GM23338 (cell line): ENCODE measurements around the gene EPHA5. TPM values are rescaled to one million over a fixed set of nuclear protein-coding genes. Genes with fewer than 3 reads are reported as not detected.

Experiments
- ATAC-seq: fragments of 200-7000 bp; cut with Tn5 transposase; 3 replicates; pipeline ENCODE4 v1.9.1; 2020
- DNase-seq: peaks from one replicate; pipeline ENCODE4 v3.0.0-alpha.2; 2015; ENCODE audit warnings: low spot score
- H2AFZ ChIP-seq: fragments of 200-600 bp; sonication (generic); 2 replicates; pipeline ENCODE4 v1.8.0; 2016; ENCODE audit warnings: antibody characterized with exemption, mild to moderate bottlenecking, moderate library complexity
- H3F3A ChIP-seq: fragments of 200-600 bp; sonication (generic); replicated peaks from 2 replicates; pipeline ENCODE4 v1.8.0; 2017; ENCODE audit warnings: antibody characterized with exemption, mixed run types, low read depth
- H3K27ac ChIP-seq: fragments of 200-600 bp; sonication (generic); 2 replicates; pipeline ENCODE4 v1.6.1; 2016; ENCODE audit warnings: low read depth
- H3K27me3 ChIP-seq: fragments of 200-600 bp; sonication (generic); 2 replicates; pipeline ENCODE4 v1.8.0; 2016; ENCODE audit warnings: mild to moderate bottlenecking, mixed run types, moderate library complexity; ENCODE audit not compliant: insufficient read depth
- H3K36me3 ChIP-seq: fragments of 200-600 bp; sonication (generic); 2 replicates; pipeline ENCODE4 v1.8.0; 2016; ENCODE audit warnings: mild to moderate bottlenecking; ENCODE audit not compliant: insufficient read depth
- H3K4me1 ChIP-seq: fragments of 200-600 bp; sonication (generic); 2 replicates; pipeline ENCODE4 v1.8.0; 2016; ENCODE audit warnings: mild to moderate bottlenecking, moderate library complexity; ENCODE audit not compliant: insufficient read depth
- H3K4me2 ChIP-seq: fragments of 200-600 bp; sonication (generic); 2 replicates; pipeline ENCODE4 v1.7.1; 2017; ENCODE audit warnings: mixed run types
- H3K4me3 ChIP-seq: fragments of 200-600 bp; sonication (generic); 2 replicates; pipeline ENCODE4 v1.6.1; 2016; ENCODE audit warnings: mixed run types
- H3K79me2 ChIP-seq: fragments of 200-600 bp; sonication (generic); replicated peaks from 2 replicates; pipeline ENCODE4 v1.8.0; 2017; ENCODE audit warnings: mild to moderate bottlenecking; ENCODE audit not compliant: insufficient read depth
- H3K9me2 ChIP-seq: fragments of 200-600 bp; sonication (generic); 2 replicates; pipeline ENCODE4 v1.8.0; 2017; ENCODE audit not compliant: insufficient read depth
- H4K20me1 ChIP-seq: fragments of 200-600 bp; sonication (generic); replicated peaks from 2 replicates; pipeline ENCODE4 v1.8.0; 2017; ENCODE audit warnings: mild to moderate bottlenecking; ENCODE audit not compliant: insufficient read depth
- H3K27ac Mint-ChIP-seq: 2 replicates; pipeline ENCODE4 v1.8.0; 2020; ENCODE audit warnings: inconsistent platforms, mild to moderate bottlenecking, moderate library complexity, mixed read lengths
- H3K27me3 Mint-ChIP-seq: 3 replicates; pipeline ENCODE4 v1.8.0; 2022; ENCODE audit warnings: low read depth, mild to moderate bottlenecking, moderate library complexity, mixed read lengths, inconsistent platforms; ENCODE audit not compliant: insufficient read depth, poor library complexity
- H3K36me3 Mint-ChIP-seq: 3 replicates; pipeline ENCODE4 v1.8.0; 2021; ENCODE audit warnings: low read depth, mild to moderate bottlenecking, inconsistent platforms, moderate library complexity, mixed read lengths
- H3K4me1 Mint-ChIP-seq: 3 replicates; pipeline ENCODE4 v1.8.0; 2020; ENCODE audit warnings: mild to moderate bottlenecking, inconsistent platforms, mixed read lengths
- H3K4me3 Mint-ChIP-seq: 3 replicates; pipeline ENCODE4 v1.8.0; 2021; ENCODE audit warnings: moderate library complexity, mild to moderate bottlenecking, inconsistent platforms, mixed read lengths
- H3K9me3 Mint-ChIP-seq: 3 replicates; pipeline ENCODE4 v1.8.0; 2020; ENCODE audit warnings: moderate library complexity, mild to moderate bottlenecking, inconsistent platforms, mixed read lengths
- ETS1 ChIP-seq: IDR thresholded peaks from 2 replicates; pipeline ENCODE4 v1.6.1; 2016; ENCODE audit warnings: antibody characterized with exemption
- JUNB ChIP-seq: IDR thresholded peaks from one replicate; pipeline ENCODE4 v1.6.1; 2016; ENCODE audit warnings: antibody characterized with exemption; ENCODE audit not compliant: unreplicated experiment
- STAT1 ChIP-seq: IDR thresholded peaks from one replicate; pipeline ENCODE4 v1.6.1; 2016; ENCODE audit warnings: antibody characterized with exemption; ENCODE audit not compliant: unreplicated experiment
- ZNF331 ChIP-seq: fragments of 250-450 bp; sonication (Bioruptor Pico); IDR thresholded peaks from 2 replicates; pipeline ENCODE4 v1.5.0; 2020; ENCODE audit warnings: low read depth, mild to moderate bottlenecking, moderate library complexity
- ZNF462 ChIP-seq: fragments of 250-450 bp; sonication (Bioruptor Pico); IDR thresholded peaks from 2 replicates; pipeline ENCODE4 v1.5.0; 2020; ENCODE audit warnings: mild to moderate bottlenecking, moderate library complexity
- polyA plus RNA-seq: library from polyadenylated mRNA; unstranded; fragments of >200 nt; fragmentation: Nextera tagmentation; extraction: Ambion mirVana; gene quantifications from 2 replicates; pipeline ENCODE4 v1.2.1, GENCODE V29; 2016
- total RNA-seq: library from RNA; depleted of rRNA; stranded (reverse); fragments of >200 nt; shearing (Covaris generic); gene quantifications from 2 replicates; pipeline ENCODE4 v1.2.3, GENCODE V29; 2014

EPHA5 gene
- total and polyA plus RNA-seq, 2 experiments from 2014 or later, result 0.05 to 0.24 TPM

- Histone ChIP-seq H3K79me2 (no peaks in the 10 kb centered on the region), H3K27ac (no peak overlapping the region), H3F3A (no peaks in the 10 kb centered on the region), H3K36me3 (no peaks in the 10 kb centered on the region), H3K9me2 (no peaks in the 10 kb centered on the region), H3K4me3 (no peak overlapping the region), H3K4me1 (peaks cover under 1% of the 10 kb centered on the region; the same call in 1 of the 2 replicates), H3K4me2 (no peak overlapping the region), H2AFZ (no peak overlapping the region), H3K27me3 (no peaks in the 10 kb centered on the region), H4K20me1 (no peaks in the 10 kb centered on the region)
- Mint-ChIP-seq H3K27me3 (no peaks in the 10 kb centered on the region), H3K4me1 (peaks cover 3% of the 10 kb centered on the region; the same call in 1 of the 3 replicates), H3K4me3 (no peak overlapping the region), H3K9me3 (no peaks in the 10 kb centered on the region), H3K27ac (no peak overlapping the region), H3K36me3 (no peaks in the 10 kb centered on the region)
- ATAC-seq (no peak), DNase-seq (no peak)
- TF ChIP-seq ZNF331 (CRISPR knock-in tag) (no peak), ETS1 (no peak)
Measured at GRCh38 chr4:65316534-65316933, 353.8 kb downstream of the EPHA5 start.

GRCh38 chr4:65311120-65311519 lies 359.2 kb downstream of the EPHA5 start:
- H3K9me3 Mint-ChIP-seq, result no peaks in the 10 kb centered on the region
- Histone ChIP-seq H3K4me2 (no peak overlapping the region), H3K36me3 (no peaks in the 10 kb centered on the region), H3K4me1 (no peaks in the 10 kb centered on the region; the same call in 1 of the 2 replicates), H3F3A (no peaks in the 10 kb centered on the region), H3K27ac (no peak overlapping the region), H2AFZ (no peak overlapping the region), H3K27me3 (no peaks in the 10 kb centered on the region), H3K4me3 (no peak overlapping the region), H4K20me1 (no peaks in the 10 kb centered on the region), H3K9me2 (no peaks in the 10 kb centered on the region), H3K79me2 (no peaks in the 10 kb centered on the region)
- ATAC-seq (no peak), DNase-seq (no peak)
- H3K4me3 Mint-ChIP-seq, result no peak overlapping the region
- no peaks in the 10 kb centered on the region for H3K4me1 Mint-ChIP-seq
- no peaks in the 10 kb centered on the region for H3K36me3 Mint-ChIP-seq
- TF ChIP-seq ZNF462 (CRISPR knock-in tag) (no peak), JUNB (no peak), STAT1 (no peak)
- peaks cover 2% of the 10 kb centered on the region for H3K27me3 Mint-ChIP-seq
- H3K27ac Mint-ChIP-seq, result no peak overlapping the region
